Endodermal cell (in vitro differentiated cells): ENCODE measurements around the gene KHSRP. TPM values are rescaled to one million over a fixed set of nuclear protein-coding genes. Genes with fewer than 3 reads are reported as not detected.
"Not testable (repeated sequence)": the region's sequence is repeated elsewhere in the genome, so short reads cannot be mapped to it uniquely, and the experiment has no call there.

Experiments used
- DNase-seq: peaks from one replicate; pipeline ENCODE4 v3.0.0-alpha.2; 2017
- H3K27ac ChIP-seq: 2 replicates; pipeline ENCODE4 v1.5.1; 2013; ENCODE audit warnings: mild to moderate bottlenecking, low read depth, low read length, moderate library complexity
- H3K27me3 ChIP-seq: 2 replicates; pipeline ENCODE4 v1.6.1; 2013; ENCODE audit warnings: mild to moderate bottlenecking, low read length, moderate library complexity; ENCODE audit not compliant: insufficient read depth, control insufficient read depth, poor library complexity, severe bottlenecking
- H3K36me3 ChIP-seq: 2 replicates; pipeline ENCODE4 v1.7.0; 2013; ENCODE audit warnings: mild to moderate bottlenecking, low read length, moderate library complexity; ENCODE audit not compliant: control insufficient read depth, insufficient read depth
- H3K4me1 ChIP-seq: one replicate; pipeline ENCODE4 v1.7.0; 2013; ENCODE audit warnings: low read length; ENCODE audit not compliant: control insufficient read depth, insufficient read depth
- H3K4me3 ChIP-seq: 2 replicates; pipeline ENCODE4 v1.5.1; 2013; ENCODE audit warnings: mild to moderate bottlenecking, low read length, moderate library complexity
- H3K9ac ChIP-seq: 2 replicates; pipeline ENCODE4 v1.6.1; 2013; ENCODE audit warnings: mild to moderate bottlenecking, low read length, moderate library complexity; ENCODE audit not compliant: poor library complexity, severe bottlenecking; ENCODE audit errors: extremely low read depth
- H3K9me3 ChIP-seq: 2 replicates; pipeline ENCODE4 v1.6.1; 2013; ENCODE audit warnings: mild to moderate bottlenecking, low read length, moderate library complexity; ENCODE audit not compliant: control insufficient read depth
- H3K27ac Mint-ChIP-seq: 2 replicates; pipeline ENCODE4 v1.8.0; 2020; ENCODE audit warnings: mixed read lengths
- H3K27me3 Mint-ChIP-seq: 2 replicates; pipeline ENCODE4 v1.8.0; 2021; ENCODE audit warnings: mild to moderate bottlenecking, mixed read lengths; ENCODE audit not compliant: insufficient read depth
- H3K36me3 Mint-ChIP-seq: 2 replicates; pipeline ENCODE4 v1.8.0; 2020; ENCODE audit warnings: low read depth, mixed read lengths
- H3K4me1 Mint-ChIP-seq: 2 replicates; pipeline ENCODE4 v1.8.0; 2020; ENCODE audit warnings: mixed read lengths
- H3K4me3 Mint-ChIP-seq: 2 replicates; pipeline ENCODE4 v1.8.0; 2020; ENCODE audit warnings: mild to moderate bottlenecking, moderate library complexity, mixed read lengths
- H3K9me3 Mint-ChIP-seq: 2 replicates; pipeline ENCODE4 v1.8.0; 2020; ENCODE audit warnings: mild to moderate bottlenecking, mixed read lengths
- WGBS, 2 experiments: methylation state at CpG; one replicate each; pipeline versions ENCODE4 v1.1.5 to v1.1.7; 2013; ENCODE audit warnings: missing lambda C conversion rate in 2 of 2, mixed read lengths in 1 of 2; ENCODE audit not compliant: insufficient coverage in 1 of 2, insufficient read length in 1 of 2; 5-methylcytosine and 5-hydroxymethylcytosine counted together
- total RNA-seq, 2 donors: library from RNA; stranded (reverse); fragmentation: NEBNext Ultra II Directional in 1 of 2; extraction: Animal tissue kit (Norgen Biotek cat#: 25700) in 1 of 2; gene quantifications; 2 replicates in 1 of 2; 3 replicates in 1 of 2; pipeline ENCODE4 v1.2.1, GENCODE V29; 2021
- TF ChIP-seq, protein P1 (sequence below): fragments of 200-600 bp; sonication (generic); conservative IDR thresholded peaks from 2 replicates; pipeline ENCODE4 v1.5.0; 2021; ENCODE audit warnings: antibody characterized with exemption, mild to moderate bottlenecking

Gene KHSRP
- total RNA-seq, 2 donors from 2014 or later: 454 to 476 TPM

DNA sequence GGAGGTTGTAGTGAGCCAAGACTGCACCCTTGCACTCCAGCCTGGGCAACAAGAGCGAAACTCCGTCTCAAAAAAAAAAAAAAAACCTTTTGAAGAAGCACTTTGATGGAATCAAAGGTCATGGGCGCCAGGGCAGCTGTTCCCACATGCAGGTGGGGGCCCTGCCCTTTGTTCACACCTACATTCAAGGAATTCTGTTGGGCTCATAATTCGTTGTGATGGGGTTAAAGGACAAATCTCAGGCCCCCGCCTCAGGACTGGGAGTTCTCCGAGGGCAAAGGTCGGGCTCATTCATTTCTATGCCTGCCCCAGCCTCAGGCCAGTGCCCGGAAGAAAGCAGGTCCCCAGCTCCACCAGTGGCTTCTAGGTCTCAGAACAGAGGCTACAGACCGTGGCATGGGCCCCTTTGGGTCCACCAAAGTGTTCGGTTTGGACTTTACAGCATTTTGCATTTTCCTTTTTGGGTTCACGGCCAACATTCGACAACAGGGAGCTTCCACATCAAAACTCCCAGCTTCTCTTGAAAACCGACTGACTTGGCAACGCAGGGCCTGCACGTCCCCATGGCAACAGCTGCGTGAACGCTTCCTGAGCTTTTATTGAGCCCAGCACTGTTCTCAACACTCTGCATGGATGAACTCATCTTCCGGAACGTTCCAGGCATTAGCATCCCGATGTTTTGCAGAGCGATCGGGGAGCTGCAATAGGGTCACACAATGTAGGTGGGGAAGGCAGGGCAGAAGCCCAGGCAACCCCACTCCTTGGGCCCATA, 21.6 kb downstream of the KHSRP start:
- peak overlapping the region; percentile 71 for H3K27ac ChIP-seq
- H3K9me3 ChIP-seq: no peaks in the 10 kb centered on the region
- Mint-ChIP-seq H3K9me3 (no peaks in the 10 kb centered on the region), H3K27ac (no peak overlapping the region), H3K4me3 (no peak overlapping the region), H3K4me1 (no peaks in the 10 kb centered on the region), H3K27me3 (no peaks in the 10 kb centered on the region), H3K36me3 (no peaks in the 10 kb centered on the region)
- TF ChIP-seq, protein P1, sequence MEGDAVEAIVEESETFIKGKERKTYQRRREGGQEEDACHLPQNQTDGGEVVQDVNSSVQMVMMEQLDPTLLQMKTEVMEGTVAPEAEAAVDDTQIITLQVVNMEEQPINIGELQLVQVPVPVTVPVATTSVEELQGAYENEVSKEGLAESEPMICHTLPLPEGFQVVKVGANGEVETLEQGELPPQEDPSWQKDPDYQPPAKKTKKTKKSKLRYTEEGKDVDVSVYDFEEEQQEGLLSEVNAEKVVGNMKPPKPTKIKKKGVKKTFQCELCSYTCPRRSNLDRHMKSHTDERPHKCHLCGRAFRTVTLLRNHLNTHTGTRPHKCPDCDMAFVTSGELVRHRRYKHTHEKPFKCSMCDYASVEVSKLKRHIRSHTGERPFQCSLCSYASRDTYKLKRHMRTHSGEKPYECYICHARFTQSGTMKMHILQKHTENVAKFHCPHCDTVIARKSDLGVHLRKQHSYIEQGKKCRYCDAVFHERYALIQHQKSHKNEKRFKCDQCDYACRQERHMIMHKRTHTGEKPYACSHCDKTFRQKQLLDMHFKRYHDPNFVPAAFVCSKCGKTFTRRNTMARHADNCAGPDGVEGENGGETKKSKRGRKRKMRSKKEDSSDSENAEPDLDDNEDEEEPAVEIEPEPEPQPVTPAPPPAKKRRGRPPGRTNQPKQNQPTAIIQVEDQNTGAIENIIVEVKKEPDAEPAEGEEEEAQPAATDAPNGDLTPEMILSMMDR: no peak
- H3K9ac ChIP-seq: no peak overlapping the region
- 72 to 88% methylated on average over 19 to 22 of the region's 22 CpGs for WGBS, 2 experiments
- no peak for DNase-seq
- H3K27me3 ChIP-seq: no peaks in the 10 kb centered on the region
- no peaks in the 10 kb centered on the region for H3K36me3 ChIP-seq
- H3K4me1 ChIP-seq: no peaks in the 10 kb centered on the region
- no peak overlapping the region for H3K4me3 ChIP-seq

DNA sequence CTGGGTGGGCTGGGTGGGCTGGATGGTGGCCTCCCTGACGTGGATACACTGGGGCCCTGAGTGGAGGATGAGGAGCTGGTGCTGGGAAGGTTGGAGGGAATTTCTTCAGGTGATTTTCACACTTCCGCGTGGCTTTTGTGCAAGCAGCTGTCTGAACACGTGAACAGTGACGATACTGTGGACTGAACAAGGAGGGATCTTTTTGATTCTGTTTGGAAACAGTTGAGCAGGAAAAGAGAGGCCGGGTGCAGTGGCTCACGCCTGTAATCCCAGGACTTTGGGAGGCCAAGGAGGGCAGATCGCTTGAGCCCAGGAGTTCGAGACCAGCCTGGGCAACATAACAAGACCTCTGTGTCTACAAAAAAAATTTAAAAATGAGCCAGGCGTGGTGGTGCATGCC, 22.6 kb downstream of the KHSRP start:
- TF ChIP-seq, protein P1: no peak
- no peaks in the 10 kb centered on the region for H3K9me3 ChIP-seq
- Mint-ChIP-seq H3K27ac (no peak overlapping the region), H3K4me1 (no peaks in the 10 kb centered on the region), H3K36me3 (no peaks in the 10 kb centered on the region), H3K4me3 (no peak overlapping the region), H3K9me3 (no peaks in the 10 kb centered on the region), H3K27me3 (no peaks in the 10 kb centered on the region)
- H3K27ac ChIP-seq: no peak overlapping the region
- 94 to 98% methylated on average over 8 to 10 of the region's 10 CpGs for WGBS, 2 experiments
- no peaks in the 10 kb centered on the region for H3K4me1 ChIP-seq
- H3K4me3 ChIP-seq: no peak overlapping the region
- H3K27me3 ChIP-seq: no peaks in the 10 kb centered on the region
- H3K36me3 ChIP-seq: no peaks in the 10 kb centered on the region
- DNase-seq: no peak
- no peak overlapping the region for H3K9ac ChIP-seq

DNA sequence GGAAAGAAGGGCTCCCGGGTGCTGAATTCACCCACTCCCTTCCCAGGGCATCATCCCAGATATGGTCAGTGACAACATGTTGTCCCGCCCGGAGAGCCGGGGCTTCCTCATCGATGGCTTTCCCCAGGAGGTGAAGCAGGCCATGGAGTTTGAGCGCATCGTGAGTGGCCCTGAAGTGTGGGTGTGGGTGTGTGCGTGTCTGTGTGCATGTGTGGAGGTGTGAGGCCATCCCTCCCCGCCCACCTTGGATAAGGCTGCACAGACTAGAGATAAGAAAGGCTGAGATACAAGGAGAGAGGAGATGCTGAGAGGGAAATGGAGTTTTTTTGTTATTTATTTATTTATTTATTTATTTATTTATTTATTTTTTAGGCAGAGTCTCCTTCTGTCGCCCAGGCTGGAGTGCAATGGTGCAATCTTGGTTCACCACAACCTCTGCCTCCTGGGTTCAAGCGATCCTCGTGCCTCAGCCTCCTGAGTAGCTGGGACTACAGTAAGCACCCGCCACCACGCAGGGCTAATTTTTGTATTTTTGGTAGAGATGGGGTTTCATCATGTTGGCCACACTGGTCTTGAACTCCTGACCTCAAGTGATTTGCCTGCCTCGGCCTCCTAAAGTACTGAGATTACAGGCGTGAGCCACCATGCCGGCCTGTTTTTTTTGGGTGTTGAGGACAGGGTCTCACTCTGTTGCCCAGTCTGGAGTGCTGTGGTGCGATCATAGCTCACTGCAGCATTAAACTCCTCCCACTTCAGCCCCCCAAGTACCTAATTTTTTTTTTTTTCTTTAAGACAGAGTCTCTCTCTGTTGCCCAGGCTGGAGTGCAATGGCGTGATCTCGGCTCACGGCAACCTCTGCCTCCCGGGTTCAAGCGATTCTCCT, 24.3 kb downstream of the KHSRP start:
- H3K9ac ChIP-seq, H3K27ac Mint-ChIP-seq, H3K4me3 Mint-ChIP-seq, H3K36me3 ChIP-seq, H3K4me1 Mint-ChIP-seq, H3K27ac ChIP-seq, H3K9me3 ChIP-seq, H3K27me3 ChIP-seq, H3K9me3 Mint-ChIP-seq, H3K36me3 Mint-ChIP-seq, DNase-seq, H3K27me3 Mint-ChIP-seq, H3K4me3 ChIP-seq, H3K4me1 ChIP-seq: not testable (repeated sequence)
- WGBS, 2 experiments: 92 to 95% methylated on average over 11 to 23 of the region's 23 CpGs
